Stimulated activated naive CD4-positive, alpha-beta T cell (primary cell): ENCODE results near the gene TTC28.

Experiments
- DNase-seq, 6 experiments: peaks; one replicate each; lab custom pipeline; 2025; lab: John Stamatoyannopoulos, UW

The TTC28 gene

GRCh38 chr22:28440592-28441390 lies 238.8 kb downstream of the TTC28 start:
- no peak for DNase-seq

- no peak for DNase-seq
These were observed 241.4 kb downstream of the TTC28 start for GRCh38 chr22:28438183-28438768.

- no peak for DNase-seq
These were observed 243.7 kb downstream of the TTC28 start for GRCh38 chr22:28435982-28436381.

GRCh38 chr22:28435140-28435768 lies 244.4 kb downstream of the TTC28 start:
- DNase-seq = no peak

GRCh38 chr22:28430466-28431025 lies 249.1 kb downstream of the TTC28 start:
- no peak for DNase-seq

GRCh38 chr22:28429711-28430110 lies 249.9 kb downstream of the TTC28 start:
- no peak for DNase-seq

GRCh38 chr22:28428271-28428670 lies 251.4 kb downstream of the TTC28 start:
- no peak for DNase-seq

- DNase-seq = no peak
These were observed 253.1 kb downstream of the TTC28 start for GRCh38 chr22:28426346-28427132.

- no peak for DNase-seq
These were observed 254.4 kb downstream of the TTC28 start for GRCh38 chr22:28425211-28425610.

- no peak for DNase-seq
These were observed 255.1 kb downstream of the TTC28 start for GRCh38 chr22:28424427-28425080.

GRCh38 chr22:28419919-28420318 lies 259.7 kb downstream of the TTC28 start:
- DNase-seq = no peak

GRCh38 chr22:28418008-28418407 lies 261.6 kb downstream of the TTC28 start:
- DNase-seq = no peak

- DNase-seq = no peak
These were observed 262.2 kb downstream of the TTC28 start for GRCh38 chr22:28417431-28417830.

GRCh38 chr22:28414913-28415312 lies 264.7 kb downstream of the TTC28 start:
- no peak for DNase-seq

GRCh38 chr22:28413612-28414399 lies 265.8 kb downstream of the TTC28 start:
- no peak for DNase-seq

GRCh38 chr22:28412109-28412508 lies 267.5 kb downstream of the TTC28 start:
- DNase-seq = no peak

- no peak for DNase-seq
These were observed 268.5 kb downstream of the TTC28 start for GRCh38 chr22:28411125-28411524.

- no peak for DNase-seq
These were observed 269.4 kb downstream of the TTC28 start for GRCh38 chr22:28410050-28410816.

- no peak for DNase-seq
These were observed 270.9 kb downstream of the TTC28 start for GRCh38 chr22:28408709-28409108.

- no peak for DNase-seq
These were observed 272.0 kb downstream of the TTC28 start for GRCh38 chr22:28407645-28408044.
